Vagina (tissue), 2 donors: ENCODE results near the gene HEATR3.

ENCODE experiments used
- POLR2A ChIP-seq, 2 donors: fragments of 450-650 bp; IDR thresholded peaks; one replicate each; pipeline ENCODE4 v1.6.1; 2017; ENCODE audit warnings: antibody characterized with exemption in 2 of 2, mild to moderate bottlenecking in 2 of 2, moderate library complexity in 2 of 2
- POLR2AphosphoS5 ChIP-seq, 2 donors: sonication (generic); formaldehyde crosslinking; IDR thresholded peaks; one replicate each; pipeline ENCODE4 v1.9.0; 2017; ENCODE audit warnings: antibody characterized with exemption in 2 of 2, mild to moderate bottlenecking in 2 of 2, low read depth in 1 of 2; ENCODE audit not compliant: insufficient read depth in 1 of 2
- TF ChIP-seq, protein P1 (sequence below), 3 experiments: fragments of 450-650 bp in 2 of 3; fragments of 200-600 bp in 1 of 3; sonication (generic) in 1 of 3; IDR thresholded peaks; one replicate each; pipeline ENCODE4 v1.5.1; 2017 to 2019; ENCODE audit warnings: antibody characterized with exemption in 3 of 3, mild to moderate bottlenecking in 2 of 3, moderate library complexity in 2 of 3

- TF ChIP-seq, protein P1, sequence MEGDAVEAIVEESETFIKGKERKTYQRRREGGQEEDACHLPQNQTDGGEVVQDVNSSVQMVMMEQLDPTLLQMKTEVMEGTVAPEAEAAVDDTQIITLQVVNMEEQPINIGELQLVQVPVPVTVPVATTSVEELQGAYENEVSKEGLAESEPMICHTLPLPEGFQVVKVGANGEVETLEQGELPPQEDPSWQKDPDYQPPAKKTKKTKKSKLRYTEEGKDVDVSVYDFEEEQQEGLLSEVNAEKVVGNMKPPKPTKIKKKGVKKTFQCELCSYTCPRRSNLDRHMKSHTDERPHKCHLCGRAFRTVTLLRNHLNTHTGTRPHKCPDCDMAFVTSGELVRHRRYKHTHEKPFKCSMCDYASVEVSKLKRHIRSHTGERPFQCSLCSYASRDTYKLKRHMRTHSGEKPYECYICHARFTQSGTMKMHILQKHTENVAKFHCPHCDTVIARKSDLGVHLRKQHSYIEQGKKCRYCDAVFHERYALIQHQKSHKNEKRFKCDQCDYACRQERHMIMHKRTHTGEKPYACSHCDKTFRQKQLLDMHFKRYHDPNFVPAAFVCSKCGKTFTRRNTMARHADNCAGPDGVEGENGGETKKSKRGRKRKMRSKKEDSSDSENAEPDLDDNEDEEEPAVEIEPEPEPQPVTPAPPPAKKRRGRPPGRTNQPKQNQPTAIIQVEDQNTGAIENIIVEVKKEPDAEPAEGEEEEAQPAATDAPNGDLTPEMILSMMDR (IDR thresholded peaks at IDR 0.05) = no peak
- TF ChIP-seq POLR2A (IDR thresholded peaks at IDR 0.05) = peak in 1 of 2 donors; percentile 29
- TF ChIP-seq POLR2AphosphoS5 (IDR thresholded peaks at IDR 0.05; ENCODE audit: insufficient read depth in 1 of 2, low read depth in 1 of 2) = peak in 1 of 2 donors; percentile 80
Measured at GRCh38 chr16:50065624-50066481, at the start of gene HEATR3.
